Right ventricle myocardium superior (tissue), 1 donor: ENCODE data around the gene SDE2. TPM values are rescaled to one million over a fixed set of nuclear protein-coding genes. Genes with fewer than 3 reads are reported as not detected.

Experiments
- ATAC-seq: fragments of 200-7000 bp; cut with Tn5 transposase; one replicate; pipeline ENCODE4 v1.9.1; 2020; ENCODE audit warnings: mild to moderate bottlenecking; ENCODE audit not compliant: poor library complexity
- DNase-seq: peaks from one replicate; pipeline ENCODE4 v3.0.0-alpha.2; 2020
- intact Hi-C: fragments of 100-400 bp; cut with DNase I; formaldehyde crosslinking; loops from one replicate; pipeline ENCODE4 v1.11.2; 2022
- long read RNA-seq: library from polyadenylated mRNA; unstranded; transcript quantifications from one replicate; pipeline ENCODE4 v2.0.0, GENCODE V29; 2021
- total RNA-seq: library from RNA; stranded (reverse); fragmentation: NEBNext Ultra II Directional; extraction: Animal tissue kit (Norgen Biotek cat#: 25700); gene quantifications from one replicate; pipeline ENCODE4 v1.2.1, GENCODE V29; 2021
- donor health status: DM: no; HTN: yes; CAD: no; lungs with severe emphysema.

Gene SDE2
- total RNA-seq: 9.4 TPM
- long read RNA-seq, transcript SDE2-201 (7 exons, 3,975 nt): major isoform, 11 of 17 reads
- long read RNA-seq, partial matches to known transcripts: 3 of 17 reads
- long read RNA-seq, other reads (novel, unspliced or antisense): 3 of 17 reads

- intact Hi-C loops: loop anchor here (10.0 kb wide), 1 partner anchor 125 kb away; no protein-coding TSS in a partner anchor
- peak; percentile 98 for ATAC-seq
- DNase-seq: peak; percentile 100
These were observed at the start of gene SDE2 for GRCh38 chr1:225999227-225999911. Gene SDE2 (minus strand): TSS chr1:225999343. CDS start chr1:225999312, 31 bp downstream.

GRCh38 chr1:226048886-226049285, 49.7 kb upstream of the SDE2 start:
- DNase-seq (no peak), ATAC-seq (no peak)
- intact Hi-C loops: no loop called here

- ATAC-seq: no peak
- intact Hi-C loops: no loop called here
- no peak for DNase-seq
These were observed 48.4 kb upstream of the SDE2 start for GRCh38 chr1:226047495-226047894.

GRCh38 chr1:226046240-226046639, 47.1 kb upstream of the SDE2 start:
- DNase-seq (no peak), ATAC-seq (no peak)
- intact Hi-C loops: no loop called here

- DNase-seq (no peak), ATAC-seq (no peak)
- intact Hi-C loops: no loop called here
These were observed 45.5 kb upstream of the SDE2 start for GRCh38 chr1:226044514-226045101.

GRCh38 chr1:226041419-226041818, 42.3 kb upstream of the SDE2 start:
- intact Hi-C loops: no loop called here
- no peak for ATAC-seq
- DNase-seq: no peak

GRCh38 chr1:226038661-226039060, 39.5 kb upstream of the SDE2 start:
- intact Hi-C loops: no loop called here
- DNase-seq: no peak
- ATAC-seq: no peak

- DNase-seq: no peak
- ATAC-seq: no peak
- intact Hi-C loops: no loop called here
These were observed 36.8 kb upstream of the SDE2 start for GRCh38 chr1:226035915-226036314.

GRCh38 chr1:226034482-226034881, 35.3 kb upstream of the SDE2 start:
- intact Hi-C loops: no loop called here
- peak; percentile 95 for ATAC-seq
- DNase-seq: peak; percentile 93

GRCh38 chr1:226033991-226034390, 34.8 kb upstream of the SDE2 start:
- intact Hi-C loops: no loop called here
- no peak for DNase-seq
- ATAC-seq: no peak

- intact Hi-C loops: no loop called here
- DNase-seq: no peak
- peak; percentile 36 for ATAC-seq
These were observed 34.4 kb upstream of the SDE2 start for GRCh38 chr1:226033582-226033981.

- DNase-seq: no peak
- no peak for ATAC-seq
- intact Hi-C loops: no loop called here
These were observed 30.6 kb upstream of the SDE2 start for GRCh38 chr1:226029568-226030225.

GRCh38 chr1:226029093-226029496, 30.0 kb upstream of the SDE2 start:
- intact Hi-C loops: no loop called here
- ATAC-seq: no peak
- DNase-seq: no peak

GRCh38 chr1:226027538-226028217, 28.5 kb upstream of the SDE2 start:
- no peak for ATAC-seq
- DNase-seq: no peak
- intact Hi-C loops: no loop called here

GRCh38 chr1:226026833-226027232, 27.7 kb upstream of the SDE2 start:
- ATAC-seq (no peak), DNase-seq (no peak)
- intact Hi-C loops: no loop called here

GRCh38 chr1:226023735-226024134, 24.6 kb upstream of the SDE2 start:
- ATAC-seq (no peak), DNase-seq (no peak)
- intact Hi-C loops: no loop called here

GRCh38 chr1:226021801-226022200, 22.7 kb upstream of the SDE2 start:
- DNase-seq (no peak), ATAC-seq (no peak)
- intact Hi-C loops: no loop called here

GRCh38 chr1:226021401-226021800, 22.3 kb upstream of the SDE2 start:
- DNase-seq (no peak), ATAC-seq (no peak)
- intact Hi-C loops: no loop called here

- ATAC-seq (no peak), DNase-seq (no peak)
- intact Hi-C loops: no loop called here
These were observed 20.4 kb upstream of the SDE2 start for GRCh38 chr1:226019572-226019971.
